Loucy (cell line): Measurements from ENCODE around the gene FDX2.

Experiments used
- H2AFZ ChIP-seq: fragments of 200-600 bp; sonication (generic); 2 replicates; pipeline ENCODE4 v1.6.0; 2016; ENCODE audit warnings: antibody characterized with exemption, mild to moderate bottlenecking, low read length, moderate library complexity
- H3F3A ChIP-seq: fragments of 200-600 bp; 2 replicates; pipeline ENCODE4 v1.6.0; 2016; ENCODE audit warnings: antibody characterized with exemption, low read depth, mild to moderate bottlenecking
- H3K27me3 ChIP-seq: fragments of 200-600 bp; sonication (generic); 2 replicates; pipeline ENCODE4 v1.6.1; 2014; ENCODE audit warnings: low read length, mild to moderate bottlenecking; ENCODE audit not compliant: insufficient read depth, poor library complexity, severe bottlenecking
- H3K36me3 ChIP-seq: fragments of 200-600 bp; sonication (generic); 2 replicates; pipeline ENCODE4 v1.6.1; 2016; ENCODE audit warnings: low read length; ENCODE audit not compliant: insufficient read depth
- H3K4me1 ChIP-seq: fragments of 200-600 bp; sonication (generic); 2 replicates; pipeline ENCODE4 v1.5.1; 2014; ENCODE audit warnings: low read length, mild to moderate bottlenecking; ENCODE audit not compliant: insufficient read depth, poor library complexity, severe bottlenecking
- H3K4me2 ChIP-seq: fragments of 200-600 bp; sonication (generic); 2 replicates; pipeline ENCODE4 v1.6.0; 2014; ENCODE audit warnings: antibody characterized with exemption, low read length, low read depth, mild to moderate bottlenecking; ENCODE audit not compliant: poor library complexity, severe bottlenecking
- H3K4me3 ChIP-seq: fragments of 200-600 bp; sonication (generic); 2 replicates; pipeline ENCODE4 v1.5.1; 2014; ENCODE audit warnings: low read length, mild to moderate bottlenecking, mixed read lengths; ENCODE audit not compliant: poor library complexity, severe bottlenecking
- H3K79me2 ChIP-seq: fragments of 200-600 bp; sonication (generic); 2 replicates; pipeline ENCODE4 v1.6.1; 2014; ENCODE audit warnings: low read length; ENCODE audit not compliant: insufficient read depth
- H3K9ac ChIP-seq: fragments of 200-600 bp; sonication (generic); 2 replicates; pipeline ENCODE4 v1.6.0; 2014; ENCODE audit warnings: mild to moderate bottlenecking, low read depth, low read length, moderate library complexity; ENCODE audit not compliant: poor library complexity, severe bottlenecking
- H3K9me2 ChIP-seq: fragments of 200-600 bp; sonication (generic); replicated peaks from 2 replicates; pipeline ENCODE4 v1.6.1; 2016; ENCODE audit warnings: low read depth, low read length, mixed read lengths
- H3K9me3 ChIP-seq: fragments of 200-600 bp; sonication (generic); 2 replicates; pipeline ENCODE4 v1.6.1; 2014; ENCODE audit warnings: mild to moderate bottlenecking, antibody characterized with exemption, low read length, low read depth; ENCODE audit not compliant: insufficient read depth
- H4K20me1 ChIP-seq: fragments of 200-600 bp; sonication (generic); 2 replicates; pipeline ENCODE4 v1.6.0; 2014; ENCODE audit warnings: antibody characterized with exemption, low read length, mild to moderate bottlenecking; ENCODE audit not compliant: insufficient read depth, poor library complexity, severe bottlenecking
- EZH2phosphoT487 ChIP-seq: fragments of 200-600 bp; IDR thresholded peaks from 2 replicates; pipeline ENCODE4 v1.6.1; 2018; ENCODE audit warnings: antibody characterized with exemption, mild to moderate bottlenecking, moderate library complexity, borderline replicate concordance
- TF ChIP-seq, protein P1 (sequence below): fragments of 200-600 bp; sonication (generic); conservative IDR thresholded peaks from 2 replicates; pipeline ENCODE4 v1.5.1; 2014; ENCODE audit warnings: mild to moderate bottlenecking, antibody characterized with exemption, low read length

FDX2 gene

DNA sequence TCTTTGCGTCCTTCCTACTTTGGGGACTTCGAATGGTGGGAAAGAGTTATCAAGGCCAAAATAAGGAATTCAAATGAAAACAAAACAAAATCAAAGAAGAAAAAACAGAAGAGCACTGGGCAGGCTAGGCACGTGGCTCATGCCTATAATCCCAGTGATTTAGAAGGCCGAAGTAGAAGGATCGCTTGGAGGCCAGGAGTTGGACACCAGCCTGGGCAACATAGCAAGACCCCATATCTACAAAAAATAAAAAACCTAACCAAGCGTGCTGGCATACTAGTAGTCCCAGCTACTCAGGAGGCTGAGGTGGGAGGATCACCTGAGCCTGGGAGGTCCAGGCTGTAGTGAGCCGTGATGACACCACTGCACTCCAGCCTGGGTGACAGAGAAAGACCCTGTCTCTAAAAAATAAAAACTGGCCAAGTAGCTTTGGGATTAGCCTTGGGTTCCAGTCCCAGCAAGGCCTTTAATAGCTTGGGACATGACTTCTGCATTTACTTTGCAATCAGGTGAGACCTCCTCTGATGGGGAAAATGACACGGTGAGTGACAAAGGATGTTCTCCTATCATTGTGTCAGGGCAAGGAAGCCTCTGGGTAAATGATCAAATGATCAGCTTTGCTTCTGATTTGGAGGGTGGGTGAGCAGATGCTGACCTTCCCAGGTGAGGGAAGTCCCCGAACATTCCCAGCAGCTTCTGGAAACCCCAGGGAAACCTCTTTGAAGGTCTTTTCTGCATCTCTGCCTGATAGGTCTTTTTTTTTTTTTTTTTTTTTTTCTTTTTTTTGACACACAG, 37.8 kb downstream of the FDX2 start:
- Histone ChIP-seq H3K9me3 (no peaks in the 10 kb centered on the region), H2AFZ (no peak overlapping the region), H3K9me2 (no peaks in the 10 kb centered on the region), H3K79me2 (no peaks in the 10 kb centered on the region), H4K20me1 (peaks cover 3% of the 10 kb centered on the region), H3K9ac (no peak overlapping the region), H3K27me3 (no peaks in the 10 kb centered on the region), H3K4me1 (peaks cover 9% of the 10 kb centered on the region), H3K4me2 (no peak overlapping the region), H3F3A (no peaks in the 10 kb centered on the region), H3K36me3 (no peaks in the 10 kb centered on the region), H3K4me3 (no peak overlapping the region)
- TF ChIP-seq, protein P1, sequence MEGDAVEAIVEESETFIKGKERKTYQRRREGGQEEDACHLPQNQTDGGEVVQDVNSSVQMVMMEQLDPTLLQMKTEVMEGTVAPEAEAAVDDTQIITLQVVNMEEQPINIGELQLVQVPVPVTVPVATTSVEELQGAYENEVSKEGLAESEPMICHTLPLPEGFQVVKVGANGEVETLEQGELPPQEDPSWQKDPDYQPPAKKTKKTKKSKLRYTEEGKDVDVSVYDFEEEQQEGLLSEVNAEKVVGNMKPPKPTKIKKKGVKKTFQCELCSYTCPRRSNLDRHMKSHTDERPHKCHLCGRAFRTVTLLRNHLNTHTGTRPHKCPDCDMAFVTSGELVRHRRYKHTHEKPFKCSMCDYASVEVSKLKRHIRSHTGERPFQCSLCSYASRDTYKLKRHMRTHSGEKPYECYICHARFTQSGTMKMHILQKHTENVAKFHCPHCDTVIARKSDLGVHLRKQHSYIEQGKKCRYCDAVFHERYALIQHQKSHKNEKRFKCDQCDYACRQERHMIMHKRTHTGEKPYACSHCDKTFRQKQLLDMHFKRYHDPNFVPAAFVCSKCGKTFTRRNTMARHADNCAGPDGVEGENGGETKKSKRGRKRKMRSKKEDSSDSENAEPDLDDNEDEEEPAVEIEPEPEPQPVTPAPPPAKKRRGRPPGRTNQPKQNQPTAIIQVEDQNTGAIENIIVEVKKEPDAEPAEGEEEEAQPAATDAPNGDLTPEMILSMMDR = no peak
- no peak for TF ChIP-seq EZH2phosphoT487

DNA sequence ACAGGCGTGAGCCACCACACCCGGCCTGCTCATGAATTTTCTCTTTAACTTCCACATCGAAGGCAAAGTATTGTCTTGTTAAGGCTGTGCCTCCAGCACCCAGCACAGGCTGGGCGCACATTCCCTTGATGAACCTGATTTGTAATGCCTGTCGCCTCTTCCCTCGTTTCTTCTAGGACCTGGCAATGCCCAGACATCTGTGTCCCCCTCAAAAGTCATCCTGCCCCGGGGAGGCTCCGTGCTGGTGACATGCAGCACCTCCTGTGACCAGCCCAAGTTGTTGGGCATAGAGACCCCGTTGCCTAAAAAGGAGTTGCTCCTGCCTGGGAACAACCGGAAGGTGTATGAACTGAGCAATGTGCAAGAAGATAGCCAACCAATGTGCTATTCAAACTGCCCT, 41.2 kb downstream of the FDX2 start:
- Histone ChIP-seq H3K4me3 (no peak overlapping the region), H3K27me3 (no peaks in the 10 kb centered on the region), H3K4me1 (peaks cover 23% of the 10 kb centered on the region), H3K9me2 (no peaks in the 10 kb centered on the region), H4K20me1 (no peaks in the 10 kb centered on the region), H3K9ac (no peak overlapping the region), H3K4me2 (no peak overlapping the region), H2AFZ (no peak overlapping the region), H3F3A (no peaks in the 10 kb centered on the region), H3K79me2 (peaks cover 9% of the 10 kb centered on the region; the same call in 1 of the 2 replicates), H3K36me3 (no peaks in the 10 kb centered on the region), H3K9me3 (no peaks in the 10 kb centered on the region)
- no peak for TF ChIP-seq EZH2phosphoT487
- TF ChIP-seq, protein P1 = no peak

DNA sequence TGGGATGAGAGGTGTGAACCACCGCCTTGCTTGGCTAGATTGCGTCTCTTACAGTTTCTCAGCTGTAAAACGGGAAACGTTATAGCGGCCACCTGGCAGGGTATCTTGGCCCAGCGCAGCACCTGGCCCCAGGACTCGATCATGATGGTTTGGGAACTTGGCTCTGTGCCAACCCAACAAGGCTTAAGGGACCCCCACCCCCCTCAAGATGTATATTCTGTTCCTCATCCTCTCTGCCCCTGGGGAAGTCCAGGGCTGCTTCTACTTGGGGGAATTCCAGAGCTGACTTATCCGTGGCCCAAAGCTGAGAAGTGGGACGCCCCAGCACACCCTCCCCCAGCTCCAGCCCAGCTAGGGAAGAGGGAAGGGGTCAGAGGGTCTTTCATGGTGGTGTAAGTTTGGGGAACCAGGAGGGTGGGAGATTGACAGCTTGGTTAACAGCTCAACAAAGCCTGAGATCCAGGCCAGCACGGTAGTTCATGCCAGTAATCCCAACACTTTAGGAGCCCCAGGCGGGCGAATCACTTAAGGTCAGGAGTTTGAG, 44.2 kb downstream of the FDX2 start:
- H3K9me2 ChIP-seq = no peaks in the 10 kb centered on the region
- no peaks in the 10 kb centered on the region for H3K9me3 ChIP-seq
- H3K4me1 ChIP-seq = peaks cover 21% of the 10 kb centered on the region
- peak overlapping the region; percentile 85 for H2AFZ ChIP-seq
- H3K9ac ChIP-seq = peak overlapping the region; percentile 75
- peak overlapping the region; percentile 70 for H3K4me2 ChIP-seq
- H3F3A ChIP-seq = no peaks in the 10 kb centered on the region
- no peaks in the 10 kb centered on the region for H3K27me3 ChIP-seq
- H3K79me2 ChIP-seq = peaks cover 9% of the 10 kb centered on the region; the same call in 1 of the 2 replicates
- H3K36me3 ChIP-seq = no peaks in the 10 kb centered on the region
- H3K4me3 ChIP-seq = peak overlapping the region; percentile 73
- H4K20me1 ChIP-seq = no peaks in the 10 kb centered on the region
- TF ChIP-seq, protein P1 = no peak
- no peak for TF ChIP-seq EZH2phosphoT487
